ENCODE results near the gene KRTAP13-4. TPM values are rescaled to one million over a fixed set of nuclear protein-coding genes. Genes with fewer than 3 reads are reported as not detected.

KRTAP13-4 gene
- total and polyA plus RNA-seq, 2 of the 8 experiments (the other 6 are each of a cell fraction or from before 2014, with no cell fraction given), result 1.2 TPM; not detected in 1

DNA sequence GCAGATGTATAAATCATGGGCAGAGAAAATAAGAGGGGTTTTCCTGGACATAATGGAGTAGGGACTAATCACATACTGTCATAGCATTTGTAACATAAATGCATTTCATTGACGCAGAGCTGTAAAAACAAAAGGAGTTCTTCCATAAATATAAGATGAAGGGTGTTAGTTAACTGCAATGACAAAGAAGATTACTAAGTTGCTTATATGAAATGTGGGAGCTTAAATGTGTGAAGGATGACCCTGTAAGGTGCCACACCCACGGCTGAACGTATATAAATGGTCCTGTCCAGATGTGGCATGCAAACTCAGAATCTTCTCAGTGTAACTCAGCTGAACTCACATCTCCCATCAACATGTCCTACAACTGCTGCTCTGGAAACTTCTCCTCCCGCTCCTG is 34.3 kb upstream of the KRTAP13-4 start, which contains the start of gene KRTAP13-1 (continued):
- TF ChIP-seq, protein P1, sequence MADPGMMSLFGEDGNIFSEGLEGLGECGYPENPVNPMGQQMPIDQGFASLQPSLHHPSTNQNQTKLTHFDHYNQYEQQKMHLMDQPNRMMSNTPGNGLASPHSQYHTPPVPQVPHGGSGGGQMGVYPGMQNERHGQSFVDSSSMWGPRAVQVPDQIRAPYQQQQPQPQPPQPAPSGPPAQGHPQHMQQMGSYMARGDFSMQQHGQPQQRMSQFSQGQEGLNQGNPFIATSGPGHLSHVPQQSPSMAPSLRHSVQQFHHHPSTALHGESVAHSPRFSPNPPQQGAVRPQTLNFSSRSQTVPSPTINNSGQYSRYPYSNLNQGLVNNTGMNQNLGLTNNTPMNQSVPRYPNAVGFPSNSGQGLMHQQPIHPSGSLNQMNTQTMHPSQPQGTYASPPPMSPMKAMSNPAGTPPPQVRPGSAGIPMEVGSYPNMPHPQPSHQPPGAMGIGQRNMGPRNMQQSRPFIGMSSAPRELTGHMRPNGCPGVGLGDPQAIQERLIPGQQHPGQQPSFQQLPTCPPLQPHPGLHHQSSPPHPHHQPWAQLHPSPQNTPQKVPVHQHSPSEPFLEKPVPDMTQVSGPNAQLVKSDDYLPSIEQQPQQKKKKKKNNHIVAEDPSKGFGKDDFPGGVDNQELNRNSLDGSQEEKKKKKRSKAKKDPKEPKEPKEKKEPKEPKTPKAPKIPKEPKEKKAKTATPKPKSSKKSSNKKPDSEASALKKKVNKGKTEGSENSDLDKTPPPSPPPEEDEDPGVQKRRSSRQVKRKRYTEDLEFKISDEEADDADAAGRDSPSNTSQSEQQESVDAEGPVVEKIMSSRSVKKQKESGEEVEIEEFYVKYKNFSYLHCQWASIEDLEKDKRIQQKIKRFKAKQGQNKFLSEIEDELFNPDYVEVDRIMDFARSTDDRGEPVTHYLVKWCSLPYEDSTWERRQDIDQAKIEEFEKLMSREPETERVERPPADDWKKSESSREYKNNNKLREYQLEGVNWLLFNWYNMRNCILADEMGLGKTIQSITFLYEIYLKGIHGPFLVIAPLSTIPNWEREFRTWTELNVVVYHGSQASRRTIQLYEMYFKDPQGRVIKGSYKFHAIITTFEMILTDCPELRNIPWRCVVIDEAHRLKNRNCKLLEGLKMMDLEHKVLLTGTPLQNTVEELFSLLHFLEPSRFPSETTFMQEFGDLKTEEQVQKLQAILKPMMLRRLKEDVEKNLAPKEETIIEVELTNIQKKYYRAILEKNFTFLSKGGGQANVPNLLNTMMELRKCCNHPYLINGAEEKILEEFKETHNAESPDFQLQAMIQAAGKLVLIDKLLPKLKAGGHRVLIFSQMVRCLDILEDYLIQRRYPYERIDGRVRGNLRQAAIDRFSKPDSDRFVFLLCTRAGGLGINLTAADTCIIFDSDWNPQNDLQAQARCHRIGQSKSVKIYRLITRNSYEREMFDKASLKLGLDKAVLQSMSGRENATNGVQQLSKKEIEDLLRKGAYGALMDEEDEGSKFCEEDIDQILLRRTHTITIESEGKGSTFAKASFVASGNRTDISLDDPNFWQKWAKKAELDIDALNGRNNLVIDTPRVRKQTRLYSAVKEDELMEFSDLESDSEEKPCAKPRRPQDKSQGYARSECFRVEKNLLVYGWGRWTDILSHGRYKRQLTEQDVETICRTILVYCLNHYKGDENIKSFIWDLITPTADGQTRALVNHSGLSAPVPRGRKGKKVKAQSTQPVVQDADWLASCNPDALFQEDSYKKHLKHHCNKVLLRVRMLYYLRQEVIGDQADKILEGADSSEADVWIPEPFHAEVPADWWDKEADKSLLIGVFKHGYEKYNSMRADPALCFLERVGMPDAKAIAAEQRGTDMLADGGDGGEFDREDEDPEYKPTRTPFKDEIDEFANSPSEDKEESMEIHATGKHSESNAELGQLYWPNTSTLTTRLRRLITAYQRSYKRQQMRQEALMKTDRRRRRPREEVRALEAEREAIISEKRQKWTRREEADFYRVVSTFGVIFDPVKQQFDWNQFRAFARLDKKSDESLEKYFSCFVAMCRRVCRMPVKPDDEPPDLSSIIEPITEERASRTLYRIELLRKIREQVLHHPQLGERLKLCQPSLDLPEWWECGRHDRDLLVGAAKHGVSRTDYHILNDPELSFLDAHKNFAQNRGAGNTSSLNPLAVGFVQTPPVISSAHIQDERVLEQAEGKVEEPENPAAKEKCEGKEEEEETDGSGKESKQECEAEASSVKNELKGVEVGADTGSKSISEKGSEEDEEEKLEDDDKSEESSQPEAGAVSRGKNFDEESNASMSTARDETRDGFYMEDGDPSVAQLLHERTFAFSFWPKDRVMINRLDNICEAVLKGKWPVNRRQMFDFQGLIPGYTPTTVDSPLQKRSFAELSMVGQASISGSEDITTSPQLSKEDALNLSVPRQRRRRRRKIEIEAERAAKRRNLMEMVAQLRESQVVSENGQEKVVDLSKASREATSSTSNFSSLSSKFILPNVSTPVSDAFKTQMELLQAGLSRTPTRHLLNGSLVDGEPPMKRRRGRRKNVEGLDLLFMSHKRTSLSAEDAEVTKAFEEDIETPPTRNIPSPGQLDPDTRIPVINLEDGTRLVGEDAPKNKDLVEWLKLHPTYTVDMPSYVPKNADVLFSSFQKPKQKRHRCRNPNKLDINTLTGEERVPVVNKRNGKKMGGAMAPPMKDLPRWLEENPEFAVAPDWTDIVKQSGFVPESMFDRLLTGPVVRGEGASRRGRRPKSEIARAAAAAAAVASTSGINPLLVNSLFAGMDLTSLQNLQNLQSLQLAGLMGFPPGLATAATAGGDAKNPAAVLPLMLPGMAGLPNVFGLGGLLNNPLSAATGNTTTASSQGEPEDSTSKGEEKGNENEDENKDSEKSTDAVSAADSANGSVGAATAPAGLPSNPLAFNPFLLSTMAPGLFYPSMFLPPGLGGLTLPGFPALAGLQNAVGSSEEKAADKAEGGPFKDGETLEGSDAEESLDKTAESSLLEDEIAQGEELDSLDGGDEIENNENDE (IDR thresholded peaks at IDR 0.05; ENCODE audit: insufficient replicate concordance, low read length), result no peak
- TF ChIP-seq KDM1A (IDR thresholded peaks at IDR 0.05; ENCODE audit: borderline replicate concordance, low read length) (no peak), SAP30 (IDR thresholded peaks at IDR 0.05; ENCODE audit: insufficient read depth, insufficient replicate concordance, low read length) (no peak), GTF2F1 (IDR thresholded peaks at IDR 0.05; ENCODE audit: borderline replicate concordance, low read depth, low read length) (no peak), RAD21 (IDR thresholded peaks at IDR 0.05 in 1 of 2, conservative IDR thresholded peaks at IDR 0.05 in 1 of 2; ENCODE audit: low read depth in 2 of 2, low read length in 2 of 2) (no peak), GABPA (IDR thresholded peaks at IDR 0.05; ENCODE audit: borderline replicate concordance, insufficient read depth, low read length) (no peak), MAFK (IDR thresholded peaks at IDR 0.05; ENCODE audit: low read depth, low read length) (no peak), BCL11A (IDR thresholded peaks at IDR 0.05; ENCODE audit: low read depth in 2 of 2, low read length in 2 of 2) (no peak)
- TF ChIP-seq, protein P2, sequence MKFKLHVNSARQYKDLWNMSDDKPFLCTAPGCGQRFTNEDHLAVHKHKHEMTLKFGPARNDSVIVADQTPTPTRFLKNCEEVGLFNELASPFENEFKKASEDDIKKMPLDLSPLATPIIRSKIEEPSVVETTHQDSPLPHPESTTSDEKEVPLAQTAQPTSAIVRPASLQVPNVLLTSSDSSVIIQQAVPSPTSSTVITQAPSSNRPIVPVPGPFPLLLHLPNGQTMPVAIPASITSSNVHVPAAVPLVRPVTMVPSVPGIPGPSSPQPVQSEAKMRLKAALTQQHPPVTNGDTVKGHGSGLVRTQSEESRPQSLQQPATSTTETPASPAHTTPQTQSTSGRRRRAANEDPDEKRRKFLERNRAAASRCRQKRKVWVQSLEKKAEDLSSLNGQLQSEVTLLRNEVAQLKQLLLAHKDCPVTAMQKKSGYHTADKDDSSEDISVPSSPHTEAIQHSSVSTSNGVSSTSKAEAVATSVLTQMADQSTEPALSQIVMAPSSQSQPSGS (IDR thresholded peaks at IDR 0.05; ENCODE audit: low read length), result no peak

Measured in H1 (cell line).